Endothelial cell of umbilical vein (primary cell): ENCODE data around the gene ATXN1. TPM values are rescaled to one million over a fixed set of nuclear protein-coding genes. Genes with fewer than 3 reads are reported as not detected.

ENCODE experiments used
- BruUV-seq: library from RNA; stranded (reverse); fragments of 400-500 nt; replicated peaks from 2 replicates; lab custom pipeline; 2021; lab: Mats Ljungman, UMichigan
- CTCF ChIA-PET: fragments of 300-600, 350-600 bp; sonication (Branson Sonifier 250); formaldehyde crosslinking; loops from one replicate; lab custom pipeline; 2021; ENCODE audit warnings: antibody characterized with exemption, inconsistent platforms; lab: Charles Lee
- POLR2A ChIA-PET: fragments of 300-600, 350-600 bp; sonication (Branson Sonifier 250); formaldehyde crosslinking; loops from one replicate; lab custom pipeline; 2021; ENCODE audit warnings: antibody characterized with exemption, inconsistent platforms; lab: Charles Lee
- DNase-seq: peaks from one replicate; pipeline ENCODE4 v3.0.0-alpha.2; 2011; ENCODE audit warnings: low read depth, low spot score
- FAIRE-seq: peaks from 2 replicates; lab custom pipeline; 2011; peaks lifted over from hg19 to GRCh38; lab: Jason Lieb, UNC
- H2AFZ ChIP-seq: 2 replicates; pipeline ENCODE4 v1.6.0; 2012; ENCODE audit warnings: low read depth, low read length, control low read depth, inconsistent platforms
- H3K27ac ChIP-seq: 2 replicates; pipeline ENCODE4 v1.5.1; 2011; ENCODE audit warnings: low read depth, mild to moderate bottlenecking, control low read depth, low read length, moderate library complexity; ENCODE audit not compliant: insufficient read depth
- H3K27me3 ChIP-seq, 2 experiments: 2 replicates each; pipeline versions ENCODE4 v1.6.0 to v1.6.1; 2011; ENCODE audit warnings: low read length in 2 of 2, mixed read lengths in 1 of 2; ENCODE audit not compliant: control insufficient read depth in 2 of 2, insufficient read depth in 2 of 2
- H3K36me3 ChIP-seq, 2 experiments: 2 replicates in 1 of 2; 3 replicates in 1 of 2; pipeline ENCODE4 v1.5.1; 2011; ENCODE audit warnings: low read length in 2 of 2, mild to moderate bottlenecking in 1 of 2, moderate library complexity in 1 of 2; ENCODE audit not compliant: control insufficient read depth in 2 of 2, insufficient read depth in 2 of 2; ENCODE audit errors: extremely low read depth in 1 of 2
- H3K4me1 ChIP-seq: 3 replicates; pipeline ENCODE4 v1.5.1; 2011; ENCODE audit warnings: mild to moderate bottlenecking, low read length; ENCODE audit not compliant: control insufficient read depth, insufficient read depth; ENCODE audit errors: extremely low read depth
- H3K4me2 ChIP-seq: 2 replicates; pipeline ENCODE4 v1.6.1; 2011; ENCODE audit warnings: low read length, control low read depth, mixed read lengths; ENCODE audit not compliant: insufficient read depth
- H3K4me3 ChIP-seq, 3 experiments: fragments of 200-600 bp in 1 of 3; sonication (generic), shearing (Covaris generic) in 1 of 3; replicated peaks in 1 of 3; 2 replicates each; pipeline ENCODE4 v1.5.1; 2011 to 2016; ENCODE audit warnings: control low read depth in 3 of 3, low read length in 3 of 3, mild to moderate bottlenecking in 2 of 3, inconsistent platforms in 1 of 3, low read depth in 1 of 3, moderate library complexity in 1 of 3; ENCODE audit not compliant: insufficient read depth in 1 of 3
- H3K79me2 ChIP-seq: 2 replicates; pipeline ENCODE4 v1.6.0; 2012; ENCODE audit warnings: low read length, inconsistent platforms; ENCODE audit not compliant: control insufficient read depth, insufficient read depth
- H3K9ac ChIP-seq: replicated peaks from 2 replicates; pipeline ENCODE3; 2011; ENCODE audit warnings: low read length, control low read depth; ENCODE audit not compliant: insufficient read depth; ENCODE audit errors: extremely low read depth
- H3K9me1 ChIP-seq: replicated peaks from 3 replicates; pipeline ENCODE4 v1.6.0; 2011; ENCODE audit warnings: mild to moderate bottlenecking, low read length; ENCODE audit not compliant: control insufficient read depth, insufficient read depth; ENCODE audit errors: extremely low read depth
- H3K9me3 ChIP-seq: replicated peaks from 2 replicates; pipeline ENCODE4 v1.5.1; 2012; ENCODE audit warnings: low read length, inconsistent platforms; ENCODE audit not compliant: control insufficient read depth, insufficient read depth
- H4K20me1 ChIP-seq: replicated peaks from 2 replicates; pipeline ENCODE3; 2011; ENCODE audit warnings: mild to moderate bottlenecking, low read length; ENCODE audit not compliant: control insufficient read depth, insufficient read depth; ENCODE audit errors: extremely low read depth
- EZH2 ChIP-seq: IDR thresholded peaks from 2 replicates; pipeline ENCODE4 v1.6.1; 2012; ENCODE audit warnings: borderline replicate concordance, low read depth, mild to moderate bottlenecking, moderate library complexity, low read length, inconsistent platforms; ENCODE audit not compliant: severe bottlenecking
- FOS ChIP-seq: IDR thresholded peaks from 2 replicates; pipeline ENCODE4 v1.6.1; 2011; ENCODE audit warnings: mild to moderate bottlenecking, low read length, moderate library complexity, borderline replicate concordance; ENCODE audit not compliant: insufficient read depth
- GATA2 ChIP-seq: IDR thresholded peaks from 2 replicates; pipeline ENCODE4 v1.7.0; 2011; ENCODE audit warnings: low read depth, mild to moderate bottlenecking, moderate library complexity, mixed read lengths, low read length; ENCODE audit not compliant: insufficient read length, insufficient read depth
- JUN ChIP-seq: IDR thresholded peaks from 2 replicates; pipeline ENCODE4 v1.6.1; 2011; ENCODE audit warnings: borderline replicate concordance, low read depth; ENCODE audit not compliant: insufficient read length, insufficient read depth
- MYC ChIP-seq: IDR thresholded peaks from one replicate; pipeline ENCODE4 v1.6.1; 2011; ENCODE audit warnings: mild to moderate bottlenecking, low read depth, low read length
- POLR2A ChIP-seq: IDR thresholded peaks from 2 replicates; pipeline ENCODE4 v1.6.1; 2012; ENCODE audit warnings: low read depth, mild to moderate bottlenecking, control low read depth, low read length
- POLR2AphosphoS5 ChIP-seq: IDR thresholded peaks from 2 replicates; pipeline ENCODE4 v1.6.1; 2012; ENCODE audit warnings: low read depth, mild to moderate bottlenecking, control low read depth, low read length, moderate library complexity; ENCODE audit not compliant: insufficient read depth
- dilution Hi-C: fragments of 300-500 bp; cut with MboI; formaldehyde crosslinking; loops from one replicate; pipeline ENCODE4 v1.15.0; 2019; ENCODE audit warnings: low sequenced_read_pairs; ENCODE audit not compliant: extremely low pct_ligation_motif_present
- intact Hi-C: fragments of 100-400 bp; cut with micrococcal nuclease; formaldehyde crosslinking; loops from one replicate; pipeline ENCODE4 v1.10.0; 2022
- polyA plus RNA-seq, 4 experiments: library from polyadenylated mRNA; depleted of rRNA in 3 of 4; stranded (reverse) in 3 of 4; unstranded in 1 of 4; fragments of >200 nt; gene quantifications; 2 replicates each; pipeline versions ENCODE4 v1.2.1 to v1.2.3, GENCODE V29; 2011 to 2012; ENCODE audit warnings: missing spikeins in 1 of 4
- total RNA-seq: library from RNA; stranded (reverse); gene quantifications from 2 replicates; pipeline ENCODE4 v1.2.3, GENCODE V29; 2021
- TF ChIP-seq, protein P1 (sequence below), 2 donors: IDR thresholded peaks; 1 replicate in 1 of 2; 2 replicates in 1 of 2; pipeline ENCODE4 v1.5.1; 2011; ENCODE audit warnings: low read length in 2 of 2, mild to moderate bottlenecking in 2 of 2, moderate library complexity in 2 of 2, control low read depth in 1 of 2, inconsistent platforms in 1 of 2, low read depth in 1 of 2; ENCODE audit not compliant: insufficient read depth in 1 of 2; ENCODE audit errors: extremely low read depth in 1 of 2
- TF ChIP-seq, protein P2 (sequence below): IDR thresholded peaks from 2 replicates; pipeline ENCODE4 v1.6.1; 2011; ENCODE audit not compliant: insufficient read depth, insufficient read length

The ATXN1 gene
- total and polyA plus RNA-seq, 2 donors (not counting 3 experiments of a cell fraction or from before 2014, with no cell fraction given) = 16.4 to 33.0 TPM

DNA sequence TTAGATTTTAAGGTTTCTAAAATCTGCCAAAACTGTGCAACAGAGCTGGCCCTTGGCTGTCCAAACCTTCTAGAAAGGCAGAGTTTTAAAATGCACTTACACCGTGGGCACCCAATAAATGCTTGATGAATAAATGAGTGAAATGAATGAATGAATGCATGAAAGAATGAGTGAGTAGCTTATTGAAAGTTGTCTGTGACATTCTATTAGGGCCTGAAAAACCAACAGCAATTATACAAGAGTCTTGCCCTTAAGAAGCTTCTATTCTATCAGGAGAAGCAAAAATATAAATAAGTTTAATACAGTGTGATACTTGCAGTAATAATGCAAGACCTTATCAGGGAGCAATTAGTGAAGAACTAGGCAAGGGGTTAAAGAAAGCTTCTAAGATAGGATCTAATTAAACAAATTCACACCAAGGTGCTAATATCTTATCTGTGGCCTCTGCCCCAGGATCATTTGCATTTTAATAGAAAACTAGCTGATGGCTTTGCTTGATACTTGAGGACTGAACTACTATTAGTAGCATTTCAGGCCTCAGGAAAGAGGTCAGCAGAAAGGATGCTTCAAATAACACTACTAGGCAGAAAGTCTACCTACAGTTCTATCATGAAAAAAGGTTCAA lies 292.2 kb downstream of the ATXN1 start:
- no peaks in the 10 kb centered on the region for H4K20me1 ChIP-seq
- ChIA-PET POLR2A (no interaction called here), CTCF (no interaction called here)
- no peaks in the 10 kb centered on the region for H3K9me1 ChIP-seq
- BruUV-seq = no TSS peak
- H3K9ac ChIP-seq = no peak overlapping the region
- peaks cover 0 to 1% of the 10 kb centered on the region in 2 experiments for H3K36me3 ChIP-seq
- no peak overlapping the region for H3K4me2 ChIP-seq
- H3K79me2 ChIP-seq = no peaks in the 10 kb centered on the region
- no peak for FAIRE-seq
- H3K9me3 ChIP-seq = no peaks in the 10 kb centered on the region
- intact Hi-C loops (no loop called here), dilution Hi-C loops (no loop called here)
- TF ChIP-seq, protein P1, sequence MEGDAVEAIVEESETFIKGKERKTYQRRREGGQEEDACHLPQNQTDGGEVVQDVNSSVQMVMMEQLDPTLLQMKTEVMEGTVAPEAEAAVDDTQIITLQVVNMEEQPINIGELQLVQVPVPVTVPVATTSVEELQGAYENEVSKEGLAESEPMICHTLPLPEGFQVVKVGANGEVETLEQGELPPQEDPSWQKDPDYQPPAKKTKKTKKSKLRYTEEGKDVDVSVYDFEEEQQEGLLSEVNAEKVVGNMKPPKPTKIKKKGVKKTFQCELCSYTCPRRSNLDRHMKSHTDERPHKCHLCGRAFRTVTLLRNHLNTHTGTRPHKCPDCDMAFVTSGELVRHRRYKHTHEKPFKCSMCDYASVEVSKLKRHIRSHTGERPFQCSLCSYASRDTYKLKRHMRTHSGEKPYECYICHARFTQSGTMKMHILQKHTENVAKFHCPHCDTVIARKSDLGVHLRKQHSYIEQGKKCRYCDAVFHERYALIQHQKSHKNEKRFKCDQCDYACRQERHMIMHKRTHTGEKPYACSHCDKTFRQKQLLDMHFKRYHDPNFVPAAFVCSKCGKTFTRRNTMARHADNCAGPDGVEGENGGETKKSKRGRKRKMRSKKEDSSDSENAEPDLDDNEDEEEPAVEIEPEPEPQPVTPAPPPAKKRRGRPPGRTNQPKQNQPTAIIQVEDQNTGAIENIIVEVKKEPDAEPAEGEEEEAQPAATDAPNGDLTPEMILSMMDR (IDR thresholded peaks at IDR 0.05; ENCODE audit: extremely low read depth in 1 of 2, insufficient read depth in 1 of 2, low read depth in 1 of 2, low read length in 2 of 2) = no peak
- TF ChIP-seq FOS (no peak), EZH2 (no peak), JUN (no peak), MYC (no peak), POLR2AphosphoS5 (no peak), POLR2A (no peak), GATA2 (no peak)
- TF ChIP-seq, protein P2, sequence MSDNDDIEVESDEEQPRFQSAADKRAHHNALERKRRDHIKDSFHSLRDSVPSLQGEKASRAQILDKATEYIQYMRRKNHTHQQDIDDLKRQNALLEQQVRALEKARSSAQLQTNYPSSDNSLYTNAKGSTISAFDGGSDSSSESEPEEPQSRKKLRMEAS = no peak
- no peak overlapping the region for H3K4me3 ChIP-seq
- no peaks in the 10 kb centered on the region for H3K27me3 ChIP-seq
- no peak overlapping the region for H3K27ac ChIP-seq
- no peak overlapping the region for H2AFZ ChIP-seq
- H3K4me1 ChIP-seq = peaks cover 4% of the 10 kb centered on the region
- no peak for DNase-seq
